HG02884 (cell line): ENCODE data around the gene SLC25A4.
A peak's percentile ranks its signal among the peaks of the same experiment; 100 is the strongest.
"Not testable (repeated sequence)": the region's sequence is repeated elsewhere in the genome, so short reads cannot be mapped to it uniquely, and the experiment has no call there.

Experiments
- ATAC-seq: cut with Tn5 transposase; IDR thresholded peaks from one replicate; pipeline ENCODE4 v1.9.1; 2021; ENCODE audit warnings: mild to moderate bottlenecking, moderate library complexity; ENCODE audit not compliant: unreplicated experiment

SLC25A4 gene

GRCh38 chr4:185171373-185172071 lies 28.5 kb downstream of the SLC25A4 start:
- peak; percentile 88 for ATAC-seq

GRCh38 chr4:185179488-185179887 lies 36.4 kb downstream of the SLC25A4 start:
- ATAC-seq = no peak

DNA sequence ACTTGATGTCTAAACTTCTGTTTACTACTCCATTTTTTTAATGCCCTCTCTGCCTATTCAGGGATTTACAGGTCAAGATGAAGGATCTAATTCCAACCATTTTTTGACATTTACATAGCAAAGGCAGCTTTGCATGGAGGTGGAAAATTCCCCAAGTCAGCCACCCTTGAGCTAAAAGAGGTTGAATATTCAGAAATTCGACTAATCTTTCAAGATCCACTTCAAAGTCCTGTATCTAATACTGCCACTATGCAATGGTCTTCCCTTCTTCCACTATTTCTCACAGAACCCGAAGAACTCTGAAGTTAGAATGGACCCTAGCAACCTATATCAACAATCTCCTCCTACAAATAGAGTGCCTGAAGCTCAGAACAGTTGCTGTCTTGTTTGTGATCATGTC lies 39.2 kb downstream of the SLC25A4 start:
- no peak for ATAC-seq

GRCh38 chr4:185183622-185184281 lies 40.7 kb downstream of the SLC25A4 start:
- ATAC-seq = no peak

DNA sequence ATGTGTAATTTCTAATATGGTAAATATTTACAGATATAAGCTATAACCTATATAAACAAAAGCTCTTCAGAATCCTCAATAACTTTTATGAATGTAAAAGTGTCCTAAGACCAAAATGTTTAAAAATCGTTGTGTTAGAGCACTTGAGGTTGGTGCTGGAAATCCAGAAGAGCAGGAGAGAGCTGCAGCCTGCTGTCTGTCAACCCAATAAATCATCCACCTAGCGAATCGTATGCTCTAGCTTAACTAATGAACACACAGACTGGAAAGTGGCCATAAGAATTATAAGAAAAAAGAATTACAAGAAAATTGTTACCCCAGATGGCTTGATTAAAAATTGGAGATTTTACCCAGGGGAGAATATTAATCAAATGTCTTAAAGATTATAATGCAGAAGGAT lies 43.7 kb downstream of the SLC25A4 start:
- no peak for ATAC-seq

DNA sequence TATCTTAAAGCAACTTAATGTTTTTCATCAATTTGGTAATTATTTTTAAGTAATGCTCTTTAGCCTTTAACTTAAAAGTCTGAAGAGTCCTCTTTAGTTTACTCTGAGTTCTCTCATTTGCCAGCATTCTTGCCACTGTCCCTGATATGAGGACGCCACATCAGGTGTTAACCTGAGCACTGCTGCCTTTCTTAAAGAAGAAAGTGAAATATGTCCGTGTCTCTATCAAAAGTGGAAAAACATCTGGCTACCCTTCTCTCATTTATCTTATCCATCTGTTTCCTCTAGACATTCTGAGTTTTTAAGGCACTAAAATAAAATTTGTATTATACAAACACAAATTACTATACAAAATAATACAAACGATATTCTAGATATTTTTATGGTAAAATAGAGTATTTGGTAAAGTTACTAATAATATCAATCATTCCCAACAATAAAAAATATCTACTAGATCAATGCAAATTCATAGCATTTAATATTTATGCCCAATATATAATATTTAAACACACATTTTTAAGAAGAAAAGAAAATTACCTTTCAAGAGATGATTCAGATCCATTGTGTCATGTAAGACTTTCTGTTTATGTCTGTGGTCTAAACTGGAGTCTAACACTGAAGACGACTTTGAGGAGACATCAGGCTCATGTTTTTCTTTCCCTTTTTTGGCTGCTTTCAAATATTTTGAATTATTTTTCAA lies 46.7 kb downstream of the SLC25A4 start:
- no peak for ATAC-seq

DNA sequence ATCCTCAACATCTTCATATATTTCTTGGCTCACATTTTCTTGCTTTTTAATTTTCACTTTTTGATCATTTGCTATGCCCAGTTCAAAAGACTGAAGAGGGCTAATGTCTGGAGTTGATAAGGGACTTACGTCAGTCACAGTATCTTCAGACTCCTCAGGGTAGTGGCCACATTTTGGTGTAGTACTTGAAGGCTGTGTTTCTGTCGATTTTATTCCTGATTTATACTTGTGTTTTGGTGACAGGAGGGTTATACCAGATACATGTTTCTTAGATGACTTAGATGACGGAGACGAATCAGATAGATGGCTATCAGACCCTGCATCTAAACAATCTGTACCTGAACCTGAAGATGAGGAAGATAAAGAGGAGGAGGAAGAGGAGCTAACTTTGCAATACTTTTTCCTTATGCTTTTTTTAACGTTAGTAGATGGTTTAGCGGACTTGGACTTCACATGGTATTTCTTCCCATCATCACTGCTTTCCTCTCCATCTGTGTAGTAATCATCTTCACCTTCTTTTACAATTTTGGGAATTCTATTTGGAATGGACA lies 47.3 kb downstream of the SLC25A4 start:
- ATAC-seq = no peak

- ATAC-seq = peak; percentile 92
These were observed 49.0 kb downstream of the SLC25A4 start for GRCh38 chr4:185192059-185192458.

- ATAC-seq = no peak
These were observed 52.1 kb downstream of the SLC25A4 start for GRCh38 chr4:185194924-185195888.

DNA sequence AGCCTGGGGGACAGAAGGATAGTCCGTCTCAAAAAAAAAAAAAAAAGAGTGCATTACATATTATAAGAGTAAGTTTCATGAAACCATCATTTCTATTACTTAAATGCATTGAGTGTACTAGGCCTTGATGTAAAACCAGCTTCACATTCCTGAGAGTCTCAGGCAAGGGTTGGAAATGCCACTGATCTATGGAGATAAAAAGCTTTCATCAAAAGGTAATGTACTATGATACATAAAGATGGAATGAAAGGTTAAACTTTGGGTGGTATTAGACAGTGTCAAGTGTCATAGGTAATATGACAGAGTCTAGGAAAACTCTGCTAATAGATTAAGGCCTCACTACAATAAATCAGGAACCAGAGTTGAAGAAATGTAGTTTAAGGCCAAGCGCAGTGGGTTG lies 53.4 kb downstream of the SLC25A4 start:
- no peak for ATAC-seq

- not testable (repeated sequence) for ATAC-seq
These were observed 55.1 kb downstream of the SLC25A4 start for GRCh38 chr4:185198189-185198588.
